Stimulated activated CD8-positive, alpha-beta memory T cell treated with anti-CD3 and anti-CD28 coated beads, Interleukin-4, amount 100 ng/mL, for 48 hours (primary cell): Measurements from ENCODE around the gene B9D1.

ENCODE experiments used
- DNase-seq: peaks from one replicate; pipeline ENCODE4 v3.0.0-alpha.2; 2020

B9D1 gene

GRCh38 chr17:19296786-19297778 is 65.4 kb downstream of the B9D1 start:
- DNase-seq = no peak

GRCh38 chr17:19295473-19296135 is 66.9 kb downstream of the B9D1 start:
- no peak for DNase-seq

- no peak for DNase-seq
These were observed 68.1 kb downstream of the B9D1 start for GRCh38 chr17:19294443-19294842.
